ENCODE data around the gene HIVEP2. TPM values are rescaled to one million over a fixed set of nuclear protein-coding genes. Genes with fewer than 3 reads are reported as not detected.

HIVEP2 gene
- total and polyA plus RNA-seq, 2 of the 4 experiments (the other 2 are of a cell fraction): 4.3 to 11.3 TPM

GRCh38 chr6:142945446-142946180 lies 637 bp upstream of the HIVEP2 start:
- Histone ChIP-seq H4K5ac (ENCODE audit: low read depth, low read length) (peak overlapping the region; percentile 57), H3K36me3 (ENCODE audit: control insufficient read depth, insufficient read depth, low read length) (no peaks in the 10 kb centered on the region), H3K9ac (ENCODE audit: low read depth, low read length) (peak overlapping the region; percentile 85), H3K23ac (ENCODE audit: low read depth, low read length) (peak overlapping the region; percentile 98), H2AFZ (replicated peaks; ENCODE audit: low read length, poor library complexity) (peak overlapping the region; percentile 96), H3K79me1 (ENCODE audit: low read depth in 1 of 2, low read length in 2 of 2) (peaks cover 3 to 19% of the 10 kb centered on the region in 2 experiments; a peak in 3 of 4 replicates), H2BK5ac (ENCODE audit: low read depth, low read length, poor library complexity, severe bottlenecking) (peak overlapping the region; percentile 88), H3K27ac (ENCODE audit: insufficient read depth, low read length) (peak overlapping the region; percentile 87), H3K4me3 (ENCODE audit: insufficient read depth, low read depth, low read length) (peak overlapping the region; percentile 74), H4K91ac (ENCODE audit: insufficient read depth, low read depth, low read length) (peak overlapping the region; percentile 90), H4K8ac (ENCODE audit: low read depth in 2 of 2, low read length in 2 of 2) (peak overlapping the region; percentile 49 to 83; a peak in 2 of 4 replicates), H2AK5ac (ENCODE audit: low read depth, low read length) (peak overlapping the region; percentile 80), H3K27me3 (ENCODE audit: control insufficient read depth, insufficient read depth, low read length) (no peaks in the 10 kb centered on the region), H2BK15ac (ENCODE audit: low read depth, low read length) (peak overlapping the region; percentile 56; the same call in 1 of the 3 replicates), H3K9me1 (ENCODE audit: insufficient read depth, low read length) (peaks cover 2% of the 10 kb centered on the region; the same call in 1 of the 2 replicates), H2BK20ac (ENCODE audit: low read depth, low read length) (no peak overlapping the region), H3K56ac (ENCODE audit: extremely low read depth, insufficient read depth, low read length) (peak overlapping the region; percentile 92), H3K4me1 (ENCODE audit: control insufficient read depth, insufficient read depth, low read length) (peaks cover 5% of the 10 kb centered on the region), H3K14ac (replicated peaks; ENCODE audit: low read depth, low read length) (peak overlapping the region; percentile 96), H4K20me1 (ENCODE audit: insufficient read depth, low read length) (peaks cover 7% of the 10 kb centered on the region), H3K4me2 (ENCODE audit: low read depth, low read length) (peak overlapping the region; percentile 47), H3K4ac (ENCODE audit: low read depth, low read length) (peak overlapping the region; percentile 92), H3K18ac (ENCODE audit: low read depth, low read length) (peak overlapping the region; percentile 70), H3K9me3 (ENCODE audit: control insufficient read depth, insufficient read depth, low read length) (no peaks in the 10 kb centered on the region), H2BK120ac (ENCODE audit: low read depth, low read length) (peak overlapping the region; percentile 86), H2AK9ac (replicated peaks; ENCODE audit: low read depth, low read length, poor library complexity) (peak overlapping the region; percentile 94)
- DNase-seq (no peak), ATAC-seq (ENCODE audit: low read depth) (peak; percentile 22)
- WGBS, 2 experiments (ENCODE audit: extremely low coverage in 2 of 2, insufficient read length in 1 of 2): 0% methylated on average over 20 of the region's 75 CpGs; no CpG with 5 or more reads in 1 of the 2 experiments
- TF ChIP-seq CEBPB (IDR thresholded peaks at IDR 0.05; ENCODE audit: low read depth, low read length): no peak
- no peak for TF ChIP-seq MXI1 (IDR thresholded peaks at IDR 0.05; ENCODE audit: borderline replicate concordance, low read depth, low read length)
- peak; percentile 1; the same call in 1 of the 2 replicates for TF ChIP-seq CHD1 (IDR thresholded peaks at IDR 0.05; ENCODE audit: low read depth, low read length)
- no peak for TF ChIP-seq BHLHE40 (IDR thresholded peaks at IDR 0.05; ENCODE audit: low read depth, low read length)
- TF ChIP-seq ELK1 (IDR thresholded peaks at IDR 0.05; ENCODE audit: borderline replicate concordance, low read depth, low read length): no peak
- no peak for TF ChIP-seq FOS (IDR thresholded peaks at IDR 0.05; ENCODE audit: low read depth, low read length)
- peak; percentile 87 for TF ChIP-seq POLR2A (IDR thresholded peaks at IDR 0.05; ENCODE audit: low read depth, low read length)
- TF ChIP-seq MAZ (IDR thresholded peaks at IDR 0.05; ENCODE audit: borderline replicate concordance, low read depth, low read length): no peak
- TF ChIP-seq SMC3 (IDR thresholded peaks at IDR 0.05; ENCODE audit: low read depth, low read length): 0 out of 2 replicates have a peak, but pooled peaks have one; percentile 2
- TF ChIP-seq RAD21 (IDR thresholded peaks at IDR 0.05; ENCODE audit: low read length): no peak; the same call in 1 of the 2 replicates
- no TSS peak for BruUV-seq (replicated peaks)
- ChIA-PET POLR2A (ENCODE audit: unreplicated experiment) (no interaction called here), CTCF (interaction anchor here (0.6 kb wide), 1 partner anchor 466 kb away, joined by 3 read pairs; no protein-coding TSS in a partner anchor)
- intact Hi-C loops (cut with micrococcal nuclease): loop anchor here (1.0 to 5.0 kb wide), 6 partner anchors 82 to 252 kb away; partner anchors contain the start of gene AIG1
- dilution Hi-C loops (cut with HindIII; ENCODE audit: low sequenced_read_pairs, unreplicated experiment): no loop called here
- in situ Hi-C loops (cut with MboI; ENCODE audit: low sequenced_read_pairs): no loop called here
